ENCODE results near the gene PIP5KL1. TPM values are rescaled to one million over a fixed set of nuclear protein-coding genes. Genes with fewer than 3 reads are reported as not detected.

PIP5KL1 gene
- total and polyA plus RNA-seq, 2 of the 8 experiments (the other 6 are each of a cell fraction or from before 2014, with no cell fraction given), result 13.4 to 15.4 TPM

GRCh38 chr9:127959398-127959797 is 28.8 kb upstream of the PIP5KL1 start:
- no peak for DNase-seq (ENCODE audit: low read depth in 1 of 2, low spot score in 2 of 2)
- H3K4me1 ChIP-seq (replicated peaks in 1 of 4; ENCODE audit: control insufficient read depth in 3 of 4, insufficient read depth in 4 of 4, low read length in 3 of 4), result peaks cover 0 to 30% (median 13%) of the 10 kb centered on the region in 4 experiments; a peak in 5 of 7 replicates
- no peak for TF ChIP-seq KDM5A (IDR thresholded peaks at IDR 0.05; ENCODE audit: low read length)
- TF ChIP-seq TAF1 (IDR thresholded peaks at IDR 0.05; ENCODE audit: low read depth, low read length), result no peak
- TF ChIP-seq, protein P1, sequence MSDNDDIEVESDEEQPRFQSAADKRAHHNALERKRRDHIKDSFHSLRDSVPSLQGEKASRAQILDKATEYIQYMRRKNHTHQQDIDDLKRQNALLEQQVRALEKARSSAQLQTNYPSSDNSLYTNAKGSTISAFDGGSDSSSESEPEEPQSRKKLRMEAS (IDR thresholded peaks at IDR 0.05), result no peak
- TF ChIP-seq BACH1 (IDR thresholded peaks at IDR 0.05; ENCODE audit: low read length), result no peak
- no peak for TF ChIP-seq USF2 (IDR thresholded peaks at IDR 0.05; ENCODE audit: low read length)
- TF ChIP-seq FOSL1 (IDR thresholded peaks at IDR 0.05; ENCODE audit: insufficient read depth, low read depth, low read length), result no peak
- no peak for TF ChIP-seq MAFK (IDR thresholded peaks at IDR 0.05; ENCODE audit: low read depth, low read length)
- TF ChIP-seq NRF1 (IDR thresholded peaks at IDR 0.05; ENCODE audit: low read depth, low read length), result no peak
- no peak for TF ChIP-seq CBX8 (IDR thresholded peaks at IDR 0.05; ENCODE audit: borderline replicate concordance, low read depth, low read length)
- TF ChIP-seq ZNF274 (IDR thresholded peaks at IDR 0.05; ENCODE audit: borderline replicate concordance, extremely low read depth, low read length), result no peak
- no peak for TF ChIP-seq CEBPB (IDR thresholded peaks at IDR 0.05; ENCODE audit: low read depth, low read length)
- TF ChIP-seq TCF12 (IDR thresholded peaks at IDR 0.05; ENCODE audit: low read depth, low read length), result no peak

More at GRCh38 chr9:127959398-127959797, 28.8 kb upstream of the PIP5KL1 start:
- no peak overlapping the region for H3K4me2 ChIP-seq (ENCODE audit: insufficient read depth in 1 of 2, low read depth in 2 of 2, low read length in 2 of 2)
- H3K79me2 ChIP-seq (ENCODE audit: control insufficient read depth in 1 of 2, insufficient read depth in 2 of 2, low read length in 2 of 2), result peaks cover 0 to 96% of the 10 kb centered on the region in 2 experiments; a peak in 2 of 4 replicates
- no peaks in the 10 kb centered on the region for H3K27me3 ChIP-seq (replicated peaks in 1 of 4; ENCODE audit: control insufficient read depth in 3 of 4, extremely low read depth in 1 of 4, insufficient read depth in 3 of 4, low read length in 3 of 4)
- H2BK15ac ChIP-seq (ENCODE audit: low read length), result no peak overlapping the region
- H4K5ac ChIP-seq (ENCODE audit: insufficient read length, low read depth, low read length), result no peak overlapping the region
- POLR2A ChIA-PET (ENCODE audit: partially characterized antibody), result no interaction called here
- WGBS, 2 experiments (ENCODE audit: extremely low coverage in 1 of 2, insufficient coverage in 1 of 2, insufficient read length in 1 of 2, insufficient replicate concordance in 2 of 2, low coverage in 1 of 2, low lambda C conversion rate in 2 of 2, missing lambda C conversion rate in 1 of 2), result 85% methylated on average over 4 of the region's 4 CpGs; no CpG with 5 or more reads in 1 of the 2 experiments
- peaks cover 19 to 38% of the 10 kb centered on the region in 2 experiments for H4K20me1 ChIP-seq (replicated peaks in 1 of 2; ENCODE audit: control insufficient read depth in 1 of 2, insufficient read depth in 2 of 2, low read length in 2 of 2)
- no peaks in the 10 kb centered on the region for H3K9me3 ChIP-seq (ENCODE audit: insufficient read depth in 2 of 2, low read depth in 1 of 2, low read length in 1 of 2)
- H2AFZ ChIP-seq (ENCODE audit: low read length), result no peak overlapping the region
- H2BK5ac ChIP-seq (ENCODE audit: low read depth, low read length), result no peak overlapping the region
- H3K56ac ChIP-seq (replicated peaks; ENCODE audit: insufficient read length, low read depth, low read length), result no peak overlapping the region
- CTCF ChIA-PET (ENCODE audit: partially characterized antibody), result interaction anchor here (9.8 to 35.5 kb wide), 2 partner anchors 18 to 72 kb away, joined by 143 to 825 read pairs; no protein-coding TSS in a partner anchor
- no peak overlapping the region for H2BK20ac ChIP-seq (ENCODE audit: low read length)
- no peak overlapping the region for H2BK12ac ChIP-seq (ENCODE audit: low read depth, low read length)
- no peak overlapping the region for H3K14ac ChIP-seq (ENCODE audit: insufficient read length)
- no peak overlapping the region for H3K18ac ChIP-seq (ENCODE audit: extremely low read depth, low read length)
- no peak overlapping the region for H3K9ac ChIP-seq (replicated peaks in 1 of 4; ENCODE audit: extremely low read depth in 1 of 4, low read depth in 3 of 4, low read length in 3 of 4)
- no peak overlapping the region for H4K8ac ChIP-seq (ENCODE audit: extremely low read depth, insufficient read depth, low read length)
- H3K23me2 ChIP-seq (ENCODE audit: low read depth, low read length), result no peaks in the 10 kb centered on the region
- FAIRE-seq, result no peak
- no peak overlapping the region for H3K23ac ChIP-seq (ENCODE audit: insufficient read length)
- H3K4me3 ChIP-seq (ENCODE audit: extremely low read depth in 1 of 4, insufficient read depth in 2 of 4, low read depth in 3 of 4, low read length in 4 of 4), result no peak overlapping the region
- no peak overlapping the region for H2BK120ac ChIP-seq (replicated peaks; ENCODE audit: low read depth, low read length)
- H3K79me1 ChIP-seq (ENCODE audit: low read depth, low read length), result peaks cover 18% of the 10 kb centered on the region
- no peak overlapping the region for H3K27ac ChIP-seq (ENCODE audit: low read depth, low read length)
- no peak overlapping the region for H2AK5ac ChIP-seq (ENCODE audit: low read depth, low read length)
- no peak overlapping the region for H3K4ac ChIP-seq (replicated peaks; ENCODE audit: insufficient read length, low read depth, low read length)
- no peak overlapping the region for H4K91ac ChIP-seq (replicated peaks; ENCODE audit: insufficient read length, low read length)
- H3K36me3 ChIP-seq (ENCODE audit: control insufficient read depth in 2 of 4, insufficient read depth in 4 of 4, low read length in 3 of 4), result no peaks in the 10 kb centered on the region
